Astrocyte (in vitro differentiated cells and primary cell): ENCODE measurements around the gene ANKUB1. TPM values are rescaled to one million over a fixed set of nuclear protein-coding genes. Genes with fewer than 3 reads are reported as not detected.
A peak's percentile ranks its signal among the peaks of the same experiment; 100 is the strongest.

Experiments
- DNase-seq: peaks from one replicate; pipeline ENCODE4 v3.0.0-alpha.2; 2010; ENCODE audit warnings: low read depth
- FAIRE-seq: peaks from 2 replicates; lab custom pipeline; 2011; peaks lifted over from hg19 to GRCh38; lab: Jason Lieb, UNC
- H2AFZ ChIP-seq: 2 replicates; pipeline ENCODE4 v1.6.0; 2012; ENCODE audit warnings: low read depth, low read length, inconsistent platforms
- H3K27ac ChIP-seq: 2 replicates; pipeline ENCODE4 v1.5.1; 2011; ENCODE audit warnings: low read depth, low read length, inconsistent platforms
- H3K27me3 ChIP-seq: 2 replicates; pipeline ENCODE4 v1.6.0; 2011; ENCODE audit warnings: low read length, inconsistent platforms; ENCODE audit not compliant: insufficient read depth
- H3K36me3 ChIP-seq: 2 replicates; pipeline ENCODE4 v1.5.1; 2011; ENCODE audit warnings: low read length, inconsistent platforms; ENCODE audit not compliant: insufficient read depth
- H3K4me1 ChIP-seq: 2 replicates; pipeline ENCODE4 v1.5.1; 2011; ENCODE audit warnings: low read length, inconsistent platforms; ENCODE audit not compliant: insufficient read depth
- H3K4me2 ChIP-seq: 2 replicates; pipeline ENCODE4 v1.6.0; 2012; ENCODE audit warnings: low read length, inconsistent platforms
- H3K4me3 ChIP-seq: 2 replicates; pipeline ENCODE4 v1.5.1; 2011; ENCODE audit warnings: low read depth, mild to moderate bottlenecking, low read length, inconsistent platforms; ENCODE audit not compliant: insufficient read depth
- H3K79me2 ChIP-seq: 2 replicates; pipeline ENCODE4 v1.6.0; 2012; ENCODE audit warnings: mild to moderate bottlenecking, low read length, inconsistent platforms; ENCODE audit not compliant: insufficient read depth
- H3K9ac ChIP-seq: 2 replicates; pipeline ENCODE4 v1.6.0; 2012; ENCODE audit warnings: mild to moderate bottlenecking, low read length, inconsistent platforms
- H3K9me3 ChIP-seq: 2 replicates; pipeline ENCODE4 v1.5.1; 2012; ENCODE audit warnings: low read depth, mild to moderate bottlenecking, low read length, inconsistent platforms; ENCODE audit not compliant: insufficient read depth
- H4K20me1 ChIP-seq: 2 replicates; pipeline ENCODE4 v1.6.0; 2012; ENCODE audit warnings: low read length, inconsistent platforms; ENCODE audit not compliant: insufficient read depth
- H3K27ac Mint-ChIP-seq: one replicate; pipeline ENCODE4 v1.8.0; 2021; ENCODE audit warnings: mild to moderate bottlenecking, mixed read lengths; ENCODE audit not compliant: unreplicated experiment
- H3K27me3 Mint-ChIP-seq: one replicate; pipeline ENCODE4 v1.8.0; 2021; ENCODE audit warnings: low read depth, mixed read lengths; ENCODE audit not compliant: unreplicated experiment
- H3K36me3 Mint-ChIP-seq: one replicate; pipeline ENCODE4 v1.8.0; 2021; ENCODE audit warnings: low read depth, mixed read lengths; ENCODE audit not compliant: unreplicated experiment
- H3K4me1 Mint-ChIP-seq: one replicate; pipeline ENCODE4 v1.8.0; 2021; ENCODE audit warnings: low read depth, mixed read lengths; ENCODE audit not compliant: unreplicated experiment
- H3K4me3 Mint-ChIP-seq: one replicate; pipeline ENCODE4 v1.8.0; 2021; ENCODE audit warnings: mild to moderate bottlenecking, moderate library complexity, mixed read lengths; ENCODE audit not compliant: unreplicated experiment
- H3K9me3 Mint-ChIP-seq: one replicate; pipeline ENCODE4 v1.8.0; 2021; ENCODE audit warnings: mild to moderate bottlenecking, mixed read lengths; ENCODE audit not compliant: unreplicated experiment
- CTCF ChIP-seq: IDR thresholded peaks from 2 replicates; pipeline ENCODE4 v1.5.1; 2011; ENCODE audit warnings: low read depth, mild to moderate bottlenecking, inconsistent platforms, low read length, moderate library complexity; ENCODE audit not compliant: insufficient read depth
- EZH2 ChIP-seq: IDR thresholded peaks from 2 replicates; pipeline ENCODE4 v1.6.1; 2012; ENCODE audit warnings: mild to moderate bottlenecking, low read length, inconsistent platforms; ENCODE audit not compliant: insufficient read depth
- total RNA-seq: library from RNA; stranded (reverse); gene quantifications from 2 replicates; pipeline ENCODE4 v1.2.1, GENCODE V29; 2021

Gene ANKUB1
- total RNA-seq, 1 donor from 2014 or later: not detected

DNA sequence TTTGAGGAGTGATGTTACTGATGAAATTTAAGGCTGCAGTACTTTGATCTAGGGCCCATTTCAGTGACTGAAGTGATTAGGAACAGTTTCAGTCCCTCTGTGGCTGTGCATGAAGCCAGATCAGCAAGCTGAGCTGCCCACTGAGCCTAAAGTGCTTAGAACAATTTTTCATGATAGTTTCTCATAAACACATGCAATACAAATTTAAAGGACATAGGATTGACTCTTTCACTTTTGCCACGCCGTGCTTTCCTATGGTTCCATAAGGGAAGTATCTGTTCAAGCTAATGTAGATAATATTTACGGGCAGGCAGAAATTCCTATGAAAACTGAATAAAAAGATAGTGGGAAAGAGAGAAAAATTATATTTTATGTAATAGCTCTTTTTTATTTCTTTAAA is 10.6 kb downstream of the ANKUB1 start:
- no peak for TF ChIP-seq EZH2
- Histone ChIP-seq H3K27ac (no peak overlapping the region), H3K4me2 (no peak overlapping the region), H3K4me3 (no peak overlapping the region), H3K9ac (no peak overlapping the region), H2AFZ (no peak overlapping the region), H3K4me1 (peaks cover 11% of the 10 kb centered on the region), H3K27me3 (no peaks in the 10 kb centered on the region), H3K9me3 (no peaks in the 10 kb centered on the region), H4K20me1 (no peaks in the 10 kb centered on the region), H3K36me3 (no peaks in the 10 kb centered on the region), H3K79me2 (no peaks in the 10 kb centered on the region)
- Mint-ChIP-seq H3K27ac (no peak overlapping the region), H3K4me3 (no peak overlapping the region), H3K27me3 (no peaks in the 10 kb centered on the region), H3K36me3 (no peaks in the 10 kb centered on the region), H3K9me3 (peaks cover 7% of the 10 kb centered on the region), H3K4me1 (peaks cover 23% of the 10 kb centered on the region)
- DNase-seq (no peak), FAIRE-seq (no peak)

DNA sequence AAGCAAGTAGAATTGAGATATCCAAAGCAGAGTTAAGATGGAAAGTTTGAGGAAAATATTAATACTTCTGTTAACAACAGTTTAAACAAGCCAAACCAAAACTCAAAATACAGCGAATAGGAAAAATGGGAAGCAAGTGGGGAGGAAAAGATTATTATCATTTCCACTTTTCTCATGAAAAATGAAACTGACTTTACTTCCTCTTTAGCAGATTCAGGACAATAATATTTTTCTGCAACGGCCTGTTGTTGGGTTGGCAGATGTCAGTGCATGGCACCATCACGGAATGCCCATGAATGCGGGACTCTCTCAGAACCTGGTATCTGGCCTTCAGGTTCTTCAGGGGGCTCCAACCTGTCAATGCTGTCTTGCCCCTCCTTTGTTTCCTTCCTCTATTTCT is 11.1 kb downstream of the ANKUB1 start:
- Histone ChIP-seq H3K36me3 (no peaks in the 10 kb centered on the region), H3K9me3 (no peaks in the 10 kb centered on the region), H3K79me2 (no peaks in the 10 kb centered on the region), H3K27me3 (no peaks in the 10 kb centered on the region), H2AFZ (no peak overlapping the region), H3K9ac (no peak overlapping the region), H3K4me1 (peaks cover 11% of the 10 kb centered on the region), H3K4me2 (no peak overlapping the region), H4K20me1 (no peaks in the 10 kb centered on the region), H3K4me3 (no peak overlapping the region), H3K27ac (no peak overlapping the region)
- H3K36me3 Mint-ChIP-seq: no peaks in the 10 kb centered on the region
- peaks cover 24% of the 10 kb centered on the region for H3K4me1 Mint-ChIP-seq
- H3K27ac Mint-ChIP-seq: peak overlapping the region; percentile 30
- TF ChIP-seq CTCF (no peak), EZH2 (no peak)
- FAIRE-seq: no peak
- H3K27me3 Mint-ChIP-seq: no peaks in the 10 kb centered on the region
- peaks cover 2% of the 10 kb centered on the region for H3K9me3 Mint-ChIP-seq
- no peak overlapping the region for H3K4me3 Mint-ChIP-seq
- DNase-seq: no peak

- H3K36me3 ChIP-seq: no peaks in the 10 kb centered on the region
- Mint-ChIP-seq H3K9me3 (no peaks in the 10 kb centered on the region), H3K27me3 (no peaks in the 10 kb centered on the region), H3K4me1 (peaks cover 13% of the 10 kb centered on the region), H3K4me3 (no peak overlapping the region), H3K36me3 (no peaks in the 10 kb centered on the region), H3K27ac (peak overlapping the region; percentile 50)
- TF ChIP-seq CTCF (no peak), EZH2 (no peak)
- H3K4me3 ChIP-seq: no peak overlapping the region
- H3K4me1 ChIP-seq: no peaks in the 10 kb centered on the region
- no peak overlapping the region for H3K4me2 ChIP-seq
- H3K27me3 ChIP-seq: no peaks in the 10 kb centered on the region
- H4K20me1 ChIP-seq: no peaks in the 10 kb centered on the region
- H3K27ac ChIP-seq: no peak overlapping the region
- no peak overlapping the region for H3K9ac ChIP-seq
- DNase-seq: no peak
- no peaks in the 10 kb centered on the region for H3K9me3 ChIP-seq
- FAIRE-seq: no peak
- no peaks in the 10 kb centered on the region for H3K79me2 ChIP-seq
- peak overlapping the region; percentile 20 for H2AFZ ChIP-seq
These were observed 14.7 kb downstream of the ANKUB1 start for GRCh38 chr3:149777414-149778214.
